ENCODE results near the gene P2RY6. TPM values are rescaled to one million over a fixed set of nuclear protein-coding genes. Genes with fewer than 3 reads are reported as not detected.

P2RY6 gene
- total RNA-seq, 2 donors from 2014 or later: 7.7 to 13.4 TPM

- H3K9me3 ChIP-seq: no peaks in the 10 kb centered on the region
- no peaks in the 10 kb centered on the region for H3K36me3 ChIP-seq
- H3K4me3 ChIP-seq: no peak overlapping the region
- H3K27ac ChIP-seq: no peak overlapping the region
- peaks cover 0 to 13% of the 10 kb centered on the region in 2 donors for H3K4me1 ChIP-seq (ENCODE audit: control insufficient read depth in 1 of 2, low read depth in 2 of 2)
- TF ChIP-seq CTCF (IDR thresholded peaks at IDR 0.05): no peak
- DNase-seq (ENCODE audit: low spot score) (no peak), ATAC-seq (ENCODE audit: insufficient number of reproducible peaks, low FRiP score, low read depth) (no peak)
- H3K27me3 ChIP-seq (replicated peaks; ENCODE audit: insufficient read depth): no peaks in the 10 kb centered on the region
Measured at GRCh38 chr11:73249304-73249703, 22.8 kb upstream of the P2RY6 start.

GRCh38 chr11:73249853-73250783, 22.0 kb upstream of the P2RY6 start:
- peaks cover 0 to 13% of the 10 kb centered on the region in 2 donors for H3K4me1 ChIP-seq (ENCODE audit: control insufficient read depth in 1 of 2, low read depth in 2 of 2)
- TF ChIP-seq CTCF (IDR thresholded peaks at IDR 0.05): no peak
- no peak overlapping the region for H3K27ac ChIP-seq
- no peaks in the 10 kb centered on the region for H3K36me3 ChIP-seq
- no peaks in the 10 kb centered on the region for H3K27me3 ChIP-seq (replicated peaks; ENCODE audit: insufficient read depth)
- no peak for DNase-seq (ENCODE audit: low spot score)
- ATAC-seq (ENCODE audit: insufficient number of reproducible peaks, low FRiP score, low read depth): no peak
- H3K4me3 ChIP-seq: no peak overlapping the region
- H3K9me3 ChIP-seq: no peaks in the 10 kb centered on the region

- Histone ChIP-seq H3K27ac (no peak overlapping the region), H3K27me3 (replicated peaks; ENCODE audit: insufficient read depth) (no peaks in the 10 kb centered on the region), H3K4me3 (no peak overlapping the region), H3K9me3 (no peaks in the 10 kb centered on the region), H3K36me3 (no peaks in the 10 kb centered on the region), H3K4me1 (ENCODE audit: control insufficient read depth in 1 of 2, low read depth in 2 of 2) (peaks cover under 1 to 10% of the 10 kb centered on the region in 2 donors)
- TF ChIP-seq CTCF (IDR thresholded peaks at IDR 0.05): no peak
- DNase-seq (ENCODE audit: low spot score) (no peak), ATAC-seq (ENCODE audit: insufficient number of reproducible peaks, low FRiP score, low read depth) (no peak)
Measured at GRCh38 chr11:73252577-73253191, 19.5 kb upstream of the P2RY6 start.

- DNase-seq (ENCODE audit: low spot score): peak; percentile 61
Measured at GRCh38 chr11:73257342-73258103, 14.6 kb upstream of the P2RY6 start.

More at GRCh38 chr11:73257342-73258103, 14.6 kb upstream of the P2RY6 start:
- Histone ChIP-seq H3K4me1 (ENCODE audit: control insufficient read depth in 1 of 2, low read depth in 2 of 2) (peaks cover 9 to 26% of the 10 kb centered on the region in 2 donors), H3K9me3 (no peaks in the 10 kb centered on the region), H3K36me3 (no peaks in the 10 kb centered on the region), H3K4me3 (no peak overlapping the region), H3K27ac (peak overlapping the region; percentile 95 to 96), H3K27me3 (replicated peaks; ENCODE audit: insufficient read depth) (no peaks in the 10 kb centered on the region)
- ATAC-seq (ENCODE audit: insufficient number of reproducible peaks, low FRiP score, low read depth): peak; percentile 94
- TF ChIP-seq CTCF (IDR thresholded peaks at IDR 0.05): no peak
